ENCODE results near the gene ZNF367.

GRCh38 chr9:96386157-96386556 is 32.0 kb downstream of the ZNF367 start:
- no peak for TF ChIP-seq CTCF (IDR thresholded peaks at IDR 0.05)
- TF ChIP-seq POLR2A (IDR thresholded peaks at IDR 0.05), result no peak

Measured in uterus (tissue), 2 donors.